ENCODE measurements around the gene HES5.
"Not testable (repeated sequence)": the region's sequence is repeated elsewhere in the genome, so short reads cannot be mapped to it uniquely, and the experiment has no call there.

HES5 gene
- long read RNA-seq, donor 1, partial matches to known transcripts: 0 of 1 reads
- long read RNA-seq, donor 1, other reads (novel, unspliced or antisense): 0 of 1 reads
- long read RNA-seq, donor 2: 0 reads
- long read RNA-seq, donor 3: 0 reads
- long read RNA-seq, donor 4, partial matches to known transcripts: 0 of 1 reads
- long read RNA-seq, donor 4, other reads (novel, unspliced or antisense): 0 of 1 reads
- long read RNA-seq, donor 5, partial matches to known transcripts: 0 of 2 reads
- long read RNA-seq, donor 5, other reads (novel, unspliced or antisense): 0 of 2 reads
- long read RNA-seq, donor 6: 0 reads
- long read RNA-seq, donor 7: 0 reads
- long read RNA-seq, donor 8: 0 reads

- DNase-seq: peak; percentile 53
Observed at GRCh38 chr1:2529784-2530512, at the start of gene HES5. TSS of gene HES5 (minus strand) at chr1:2530263. CDS start at chr1:2530164, 99 bp downstream.

- DNase-seq: no peak
Observed at GRCh38 chr1:2578758-2579118, 48.7 kb upstream of the HES5 start.

- not testable (repeated sequence) for DNase-seq
Observed at GRCh38 chr1:2577565-2578075, 47.6 kb upstream of the HES5 start.

DNA sequence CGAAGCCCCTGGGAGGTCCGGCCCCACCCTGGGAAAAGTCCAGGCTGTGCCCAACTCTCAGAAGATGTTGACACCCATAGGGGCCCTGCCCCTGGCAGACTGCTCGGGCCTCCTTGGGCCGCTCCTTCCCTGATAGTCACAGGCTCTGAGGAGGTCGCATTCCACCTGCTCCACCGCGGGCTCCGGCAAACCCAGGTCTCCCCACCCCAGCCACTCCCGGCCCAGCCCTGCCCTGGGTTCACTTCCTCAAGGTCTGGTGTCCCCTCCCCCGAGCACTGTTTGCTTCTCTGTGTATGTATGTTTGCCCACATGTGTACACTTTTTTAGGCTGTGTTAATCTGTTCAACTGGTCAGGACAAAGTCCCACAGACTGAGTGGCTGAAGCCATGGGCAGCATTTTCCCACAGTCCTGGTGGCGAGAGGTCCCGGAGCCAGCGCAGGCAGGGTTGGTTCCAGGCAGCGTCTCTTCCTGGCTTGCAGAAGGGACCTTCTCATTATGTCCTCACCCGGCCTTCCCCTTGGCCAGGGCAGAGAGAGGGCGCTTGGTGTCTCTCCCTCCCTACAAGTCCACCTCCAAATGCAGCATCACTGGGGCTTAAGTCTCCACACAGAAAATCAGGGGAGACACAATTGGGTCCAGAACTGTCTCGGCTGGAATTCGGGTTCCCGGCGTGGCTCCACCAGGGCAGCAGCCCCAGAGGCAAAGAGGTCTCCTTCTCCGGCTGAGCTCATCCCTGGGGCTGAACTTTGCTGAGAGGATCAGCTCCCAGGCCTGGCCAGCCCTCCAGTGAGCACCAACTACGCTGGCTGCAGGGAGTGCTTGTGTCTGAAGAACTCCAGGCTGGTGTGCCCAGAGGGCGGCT is 46.0 kb upstream of the HES5 start:
- no peak for DNase-seq

DNA sequence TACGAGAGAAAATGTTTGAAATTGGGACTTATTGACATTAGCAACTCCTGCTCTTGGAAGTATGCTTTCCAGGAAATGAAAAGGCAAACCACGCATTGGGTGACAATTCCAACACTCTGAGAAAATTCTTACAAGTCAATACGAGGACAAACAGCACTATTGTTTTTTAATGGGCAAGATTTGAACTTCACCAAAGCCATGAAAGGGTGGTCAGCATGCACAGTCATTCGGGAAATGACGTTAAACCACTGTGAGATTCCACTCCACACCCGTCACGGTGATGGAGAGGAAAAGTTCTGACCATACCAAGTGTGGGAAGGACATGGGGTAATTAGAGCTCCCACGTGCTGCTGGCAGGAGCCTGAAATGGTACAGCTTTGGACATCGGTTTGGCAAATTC is 44.3 kb upstream of the HES5 start:
- no peak for DNase-seq

DNA sequence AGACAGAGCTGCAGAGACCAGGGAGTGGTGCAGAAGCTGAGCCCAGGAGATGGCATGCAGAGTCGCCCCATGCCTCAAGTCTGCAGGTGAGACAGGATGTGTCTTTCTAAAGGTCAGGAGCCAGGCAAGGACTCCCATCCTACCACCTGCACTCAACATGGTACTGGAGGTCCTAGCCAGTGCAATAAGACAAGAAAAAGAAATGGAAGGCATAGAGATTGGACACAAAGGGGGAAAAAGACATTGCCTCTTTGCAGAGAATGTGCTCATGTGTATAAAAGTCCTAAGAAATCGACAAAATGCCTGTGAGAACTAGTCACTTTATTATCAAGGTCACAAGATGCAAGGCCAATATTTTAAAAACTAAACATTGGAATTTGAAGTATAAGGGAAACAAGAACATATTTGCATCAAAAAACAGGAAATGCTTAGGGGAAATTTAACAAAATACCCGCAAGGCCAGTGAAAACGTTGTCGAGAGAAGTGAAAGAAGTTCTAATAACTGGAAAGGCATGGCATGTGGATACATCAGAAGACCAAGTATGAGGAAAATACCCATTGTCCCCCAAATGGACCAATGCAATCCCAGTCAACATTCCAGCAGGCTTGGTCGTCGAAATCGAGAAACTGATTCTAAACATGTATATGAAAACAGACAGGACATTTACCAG is 43.3 kb upstream of the HES5 start:
- DNase-seq: no peak

GRCh38 chr1:2571348-2571747 is 41.3 kb upstream of the HES5 start:
- DNase-seq: no peak

GRCh38 chr1:2570332-2570731 is 40.3 kb upstream of the HES5 start:
- no peak for DNase-seq

- not testable (repeated sequence) for DNase-seq
Observed at GRCh38 chr1:2569703-2570102, 39.6 kb upstream of the HES5 start.

DNA sequence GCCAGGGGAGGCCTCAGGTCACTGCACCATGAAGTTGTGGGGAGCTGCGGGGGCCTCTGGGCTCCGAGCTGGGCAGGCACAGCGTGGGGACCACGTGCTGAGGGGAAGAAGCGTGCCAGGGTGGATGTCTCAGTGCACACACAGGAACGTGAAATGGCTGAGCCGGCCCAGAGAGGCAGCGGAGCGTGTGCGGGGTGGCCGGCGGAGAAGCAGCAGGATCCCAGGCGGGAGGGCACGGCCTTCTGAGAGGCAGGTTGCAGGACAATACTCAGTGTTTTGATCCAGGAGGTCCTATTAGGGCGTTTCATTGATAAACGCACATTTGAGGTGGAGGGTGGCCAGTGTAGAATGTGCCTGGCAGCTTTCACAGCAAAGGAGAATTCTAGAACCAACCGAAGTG is 39.0 kb upstream of the HES5 start:
- no peak for DNase-seq

DNA sequence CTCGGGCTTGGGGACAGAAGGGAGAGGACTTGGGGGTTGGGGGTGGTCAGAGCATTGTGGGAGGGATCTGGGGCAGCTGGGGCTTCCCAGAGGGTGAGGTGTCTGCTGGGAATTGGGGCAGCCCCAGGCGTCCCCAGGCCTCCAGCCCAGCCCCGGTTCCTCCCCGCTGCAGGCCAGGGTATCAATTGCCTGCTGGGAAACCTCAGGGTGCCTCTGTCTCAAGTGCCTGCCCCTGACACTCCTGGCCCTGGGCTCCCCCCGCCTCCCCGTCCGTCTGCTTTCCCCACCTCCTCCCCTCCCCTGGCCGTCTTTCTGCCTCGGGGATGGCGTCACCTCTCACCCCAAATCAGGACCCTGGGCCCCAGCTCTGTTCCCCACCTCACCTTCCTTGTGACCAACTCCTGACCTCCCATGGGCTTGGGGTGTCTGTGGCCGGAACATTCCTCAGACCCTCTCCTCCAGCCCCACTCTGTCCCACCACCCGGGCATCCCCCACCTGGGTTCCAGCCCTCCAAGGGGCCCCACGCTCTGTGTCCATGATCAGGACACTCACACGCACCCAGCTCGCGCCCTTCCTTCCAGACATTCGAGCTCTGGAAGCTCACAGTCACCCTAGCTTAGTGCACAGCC is 38.2 kb upstream of the HES5 start:
- DNase-seq: not testable (repeated sequence)

- DNase-seq: no peak
Observed at GRCh38 chr1:2567083-2567679, 37.1 kb upstream of the HES5 start.

GRCh38 chr1:2566101-2567045 is 36.3 kb upstream of the HES5 start:
- DNase-seq: no peak

GRCh38 chr1:2564815-2565374 is 34.8 kb upstream of the HES5 start:
- DNase-seq: no peak

GRCh38 chr1:2564006-2564814 is 34.1 kb upstream of the HES5 start:
- no peak for DNase-seq

DNA sequence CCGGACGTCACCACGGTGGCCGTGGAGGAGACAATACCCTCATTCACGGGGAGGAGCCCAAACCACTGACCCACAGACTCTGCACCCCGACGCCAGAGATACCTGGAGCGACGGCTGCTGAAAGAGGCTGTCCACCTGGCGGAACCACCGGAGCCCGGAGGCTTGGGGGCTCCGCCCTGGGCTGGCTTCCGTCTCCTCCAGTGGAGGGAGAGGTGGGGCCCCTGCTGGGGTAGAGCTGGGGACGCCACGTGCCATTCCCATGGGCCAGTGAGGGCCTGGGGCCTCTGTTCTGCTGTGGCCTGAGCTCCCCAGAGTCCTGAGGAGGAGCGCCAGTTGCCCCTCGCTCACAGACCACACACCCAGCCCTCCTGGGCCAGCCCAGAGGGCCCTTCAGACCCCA is 33.1 kb upstream of the HES5 start:
- no peak for DNase-seq

- no peak for DNase-seq
Observed at GRCh38 chr1:2561898-2562895, 32.1 kb upstream of the HES5 start.

- DNase-seq: no peak
Observed at GRCh38 chr1:2561446-2561845, 31.4 kb upstream of the HES5 start.

Data from right kidney (tissue), 9 donors.